DOHH2 (cell line): ENCODE results near the gene SPINDOC.

ENCODE experiments used
- CTCF ChIP-seq: fragments of 200-600 bp; sonication (generic); IDR thresholded peaks from one replicate; pipeline ENCODE4 v1.5.1; 2014; ENCODE audit warnings: antibody characterized with exemption, mild to moderate bottlenecking, low read depth, low read length; ENCODE audit not compliant: poor library complexity, severe bottlenecking
- EZH2phosphoT487 ChIP-seq: fragments of 200-600 bp; sonication (generic); IDR thresholded peaks from 2 replicates; pipeline ENCODE4 v1.6.1; 2017; ENCODE audit warnings: borderline replicate concordance, mild to moderate bottlenecking, antibody characterized with exemption, low read length, moderate library complexity, mixed read lengths

DNA sequence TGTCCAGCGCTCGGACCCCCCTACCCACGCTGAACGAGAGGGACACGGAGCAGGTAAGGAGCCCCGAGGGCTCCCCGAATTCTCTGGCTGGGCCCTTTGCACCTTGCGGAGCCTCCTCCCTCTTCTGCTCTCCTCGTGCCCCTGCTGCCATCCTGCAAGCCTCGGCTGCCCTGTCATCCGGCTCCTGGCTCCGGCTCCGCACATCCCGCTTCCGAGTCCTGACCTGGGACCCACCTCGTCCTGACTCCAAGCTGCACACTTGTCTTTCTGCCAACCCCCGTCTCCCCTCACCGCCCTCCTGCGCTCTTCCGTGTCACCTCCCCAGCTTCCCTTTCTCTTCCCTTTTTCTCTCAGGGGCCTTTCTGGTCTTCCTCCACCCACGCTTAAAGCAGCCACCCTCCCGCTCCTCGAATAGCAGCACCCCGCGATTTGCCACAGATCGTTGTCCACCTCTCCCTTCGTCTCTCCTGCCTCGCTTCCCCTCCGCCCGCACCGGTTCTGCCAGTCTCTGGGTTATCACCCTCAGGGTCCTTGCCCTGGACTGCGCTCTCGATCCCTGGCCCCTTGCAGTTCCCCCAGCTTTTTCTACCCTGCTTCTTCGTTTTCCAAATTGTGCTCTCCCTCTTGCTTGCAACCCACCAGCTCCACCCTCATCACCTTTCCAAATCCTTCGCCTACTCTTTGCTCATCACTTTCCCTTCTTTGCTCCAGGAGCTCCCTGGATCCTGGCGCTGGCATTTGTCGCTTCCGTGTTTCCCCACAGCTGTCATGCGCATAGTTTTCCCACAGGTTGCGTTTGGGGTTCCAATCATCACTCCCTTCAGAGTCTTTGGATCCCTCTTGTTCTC is 26.5 kb downstream of the SPINDOC start:
- TF ChIP-seq CTCF (no peak), EZH2phosphoT487 (no peak)
